GM18907 (cell line): Measurements from ENCODE around the gene ANK2.

Source experiments
- ATAC-seq: cut with Tn5 transposase; IDR thresholded peaks from one replicate; pipeline ENCODE4 v1.9.1; 2021; ENCODE audit warnings: mild to moderate bottlenecking, moderate library complexity; ENCODE audit not compliant: unreplicated experiment

The ANK2 gene

GRCh38 chr4:113049421-113050370 lies at the start of gene ANK2:
TSS of gene ANK2 (plus strand) at chr4:113049653. CDS start at chr4:113049729, 76 bp downstream.
- ATAC-seq, result no peak

- no peak for ATAC-seq
Measured at GRCh38 chr4:113003841-113004240, 45.6 kb upstream of the ANK2 start.

- no peak for ATAC-seq
Measured at GRCh38 chr4:113004655-113005054, 44.8 kb upstream of the ANK2 start.

- no peak for ATAC-seq
Measured at GRCh38 chr4:113006632-113007031, 42.8 kb upstream of the ANK2 start.

GRCh38 chr4:113007151-113007550 lies 42.3 kb upstream of the ANK2 start:
- no peak for ATAC-seq

- ATAC-seq, result no peak
Measured at GRCh38 chr4:113008135-113008534, 41.3 kb upstream of the ANK2 start.

- no peak for ATAC-seq
Measured at GRCh38 chr4:113008716-113009115, 40.7 kb upstream of the ANK2 start.

GRCh38 chr4:113009461-113009860 lies 40.0 kb upstream of the ANK2 start:
- no peak for ATAC-seq

- no peak for ATAC-seq
Measured at GRCh38 chr4:113012122-113012725, 37.2 kb upstream of the ANK2 start.

GRCh38 chr4:113012786-113013185 lies 36.7 kb upstream of the ANK2 start:
- ATAC-seq, result no peak

GRCh38 chr4:113013751-113014150 lies 35.7 kb upstream of the ANK2 start:
- ATAC-seq, result no peak

- ATAC-seq, result no peak
Measured at GRCh38 chr4:113016377-113016776, 33.1 kb upstream of the ANK2 start.

- ATAC-seq, result no peak
Measured at GRCh38 chr4:113020966-113021365, 28.5 kb upstream of the ANK2 start.

GRCh38 chr4:113024388-113024787 lies 25.1 kb upstream of the ANK2 start:
- no peak for ATAC-seq

- ATAC-seq, result no peak
Measured at GRCh38 chr4:113025416-113025815, 24.0 kb upstream of the ANK2 start.

GRCh38 chr4:113026556-113026955 lies 22.9 kb upstream of the ANK2 start:
- ATAC-seq, result no peak

GRCh38 chr4:113028074-113028473 lies 21.4 kb upstream of the ANK2 start:
- ATAC-seq, result no peak

GRCh38 chr4:113031212-113031611 lies 18.2 kb upstream of the ANK2 start:
- no peak for ATAC-seq

GRCh38 chr4:113040793-113041192 lies 8.7 kb upstream of the ANK2 start:
- no peak for ATAC-seq

GRCh38 chr4:113042502-113042901 lies 7.0 kb upstream of the ANK2 start:
- no peak for ATAC-seq

GRCh38 chr4:113043591-113043990 lies 5.9 kb upstream of the ANK2 start:
- no peak for ATAC-seq

- ATAC-seq, result no peak
Measured at GRCh38 chr4:113050371-113050755, 910 bp downstream of the ANK2 start.
